ENCODE results near the gene XIST.
"Not testable (repeated sequence)": the region's sequence is repeated elsewhere in the genome, so short reads cannot be mapped to it uniquely, and the experiment has no call there.

The XIST gene

GRCh38 chrX:73852467-73852866 lies at the start of gene XIST:
XIST (minus strand) TSS chrX:73852714.
- peak; percentile 43 for DNase-seq (ENCODE audit: low read depth)

- not testable (repeated sequence) for DNase-seq (ENCODE audit: low read depth)
Measured at GRCh38 chrX:73898315-73898714, 45.8 kb upstream of the XIST start.

GRCh38 chrX:73892515-73893090 lies 40.1 kb upstream of the XIST start:
- not testable (repeated sequence) for DNase-seq (ENCODE audit: low read depth)

GRCh38 chrX:73882260-73882659 lies 29.7 kb upstream of the XIST start:
- not testable (repeated sequence) for DNase-seq (ENCODE audit: low read depth)

- no peak for DNase-seq (ENCODE audit: low read depth)
Measured at GRCh38 chrX:73877687-73878086, 25.2 kb upstream of the XIST start.

- no peak for DNase-seq (ENCODE audit: low read depth)
Measured at GRCh38 chrX:73876911-73877310, 24.4 kb upstream of the XIST start.

- no peak for DNase-seq (ENCODE audit: low read depth)
Measured at GRCh38 chrX:73868916-73869315, 16.4 kb upstream of the XIST start.

- no peak for DNase-seq (ENCODE audit: low read depth)
Measured at GRCh38 chrX:73867144-73867543, 14.6 kb upstream of the XIST start.

- DNase-seq (ENCODE audit: low read depth), result no peak
Measured at GRCh38 chrX:73863852-73864251, 11.3 kb upstream of the XIST start.

- no peak for DNase-seq (ENCODE audit: low read depth)
Measured at GRCh38 chrX:73863268-73863667, 10.8 kb upstream of the XIST start.

- no peak for DNase-seq (ENCODE audit: low read depth)
Measured at GRCh38 chrX:73859622-73860021, 7.1 kb upstream of the XIST start.

- peak; percentile 14 for DNase-seq (ENCODE audit: low read depth)
Measured at GRCh38 chrX:73855546-73855945, 3.0 kb upstream of the XIST start.

GRCh38 chrX:73852022-73852421 lies 492 bp downstream of the XIST start:
- DNase-seq (ENCODE audit: low read depth), result no peak

- DNase-seq (ENCODE audit: low read depth), result peak; percentile 84
Measured at GRCh38 chrX:73851014-73852009, 1.2 kb downstream of the XIST start.

GRCh38 chrX:73850124-73851013 lies 2.1 kb downstream of the XIST start:
- DNase-seq (ENCODE audit: low read depth), result peak; percentile 9

- no peak for DNase-seq (ENCODE audit: low read depth)
Measured at GRCh38 chrX:73849073-73849472, 3.4 kb downstream of the XIST start.

GRCh38 chrX:73847991-73848390 lies 4.5 kb downstream of the XIST start:
- no peak for DNase-seq (ENCODE audit: low read depth)

GRCh38 chrX:73847100-73847499 lies 5.4 kb downstream of the XIST start:
- DNase-seq (ENCODE audit: low read depth), result no peak

- DNase-seq (ENCODE audit: low read depth), result no peak
Measured at GRCh38 chrX:73842541-73843234, 9.8 kb downstream of the XIST start.

GRCh38 chrX:73841337-73841736 lies 11.2 kb downstream of the XIST start:
- no peak for DNase-seq (ENCODE audit: low read depth)

GRCh38 chrX:73840120-73840924 lies 12.2 kb downstream of the XIST start:
- DNase-seq (ENCODE audit: low read depth), result no peak

All from GM04503 (cell line).